Thyroid gland (tissue), 4 donors: ENCODE results near the gene SEC14L5.

Experiments used
- POLR2A ChIP-seq, 2 donors: fragments of 450-650 bp; IDR thresholded peaks; one replicate each; pipeline ENCODE4 v1.6.1; 2017; ENCODE audit warnings: antibody characterized with exemption in 2 of 2, mild to moderate bottlenecking in 2 of 2, moderate library complexity in 1 of 2
- TF ChIP-seq, protein P1 (sequence below), 6 experiments: fragments of 200-600 bp in 3 of 6; fragments of 450-650 bp in 3 of 6; sonication (generic) in 3 of 6; IDR thresholded peaks; one replicate each; pipeline ENCODE4 v1.5.1; 2016 to 2019; ENCODE audit warnings: antibody characterized with exemption in 6 of 6, mild to moderate bottlenecking in 2 of 6, inconsistent platforms in 1 of 6, moderate library complexity in 1 of 6

DNA sequence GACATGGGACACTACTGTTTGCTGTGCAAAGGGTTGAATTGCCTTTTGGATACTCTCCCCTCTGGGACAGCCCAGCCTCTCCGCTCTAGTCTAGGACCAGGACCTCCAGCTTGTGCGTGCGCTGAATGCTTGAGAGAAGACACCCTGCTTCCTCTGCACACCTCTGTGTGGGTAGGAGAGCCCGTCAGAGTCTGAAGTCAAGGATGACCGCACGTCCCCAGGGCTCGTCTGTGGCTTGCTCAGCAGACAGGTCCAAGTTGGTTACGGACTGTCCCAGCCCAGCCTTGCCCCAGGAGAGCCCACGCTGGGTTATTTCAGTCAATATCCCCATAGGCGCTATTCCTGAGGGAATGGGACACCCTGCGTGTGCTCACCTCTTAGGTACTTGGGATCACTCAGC, 103.9 kb downstream of the SEC14L5 start:
- TF ChIP-seq, protein P1, sequence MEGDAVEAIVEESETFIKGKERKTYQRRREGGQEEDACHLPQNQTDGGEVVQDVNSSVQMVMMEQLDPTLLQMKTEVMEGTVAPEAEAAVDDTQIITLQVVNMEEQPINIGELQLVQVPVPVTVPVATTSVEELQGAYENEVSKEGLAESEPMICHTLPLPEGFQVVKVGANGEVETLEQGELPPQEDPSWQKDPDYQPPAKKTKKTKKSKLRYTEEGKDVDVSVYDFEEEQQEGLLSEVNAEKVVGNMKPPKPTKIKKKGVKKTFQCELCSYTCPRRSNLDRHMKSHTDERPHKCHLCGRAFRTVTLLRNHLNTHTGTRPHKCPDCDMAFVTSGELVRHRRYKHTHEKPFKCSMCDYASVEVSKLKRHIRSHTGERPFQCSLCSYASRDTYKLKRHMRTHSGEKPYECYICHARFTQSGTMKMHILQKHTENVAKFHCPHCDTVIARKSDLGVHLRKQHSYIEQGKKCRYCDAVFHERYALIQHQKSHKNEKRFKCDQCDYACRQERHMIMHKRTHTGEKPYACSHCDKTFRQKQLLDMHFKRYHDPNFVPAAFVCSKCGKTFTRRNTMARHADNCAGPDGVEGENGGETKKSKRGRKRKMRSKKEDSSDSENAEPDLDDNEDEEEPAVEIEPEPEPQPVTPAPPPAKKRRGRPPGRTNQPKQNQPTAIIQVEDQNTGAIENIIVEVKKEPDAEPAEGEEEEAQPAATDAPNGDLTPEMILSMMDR (IDR thresholded peaks at IDR 0.05): no peak
- no peak for TF ChIP-seq POLR2A (IDR thresholded peaks at IDR 0.05)
